Parathyroid adenoma (tissue), 2 donors: Measurements from ENCODE around the gene SLC18B1.

Source experiments
- H2AFZ ChIP-seq: fragments of 300-600 bp; sonication (generic); one replicate; pipeline ENCODE4 v1.7.0; 2017; ENCODE audit warnings: antibody characterized with exemption, mild to moderate bottlenecking
- H3K27ac ChIP-seq: fragments of 300-600 bp; sonication (generic); one replicate; pipeline ENCODE4 v1.7.0; 2017
- H3K27me3 ChIP-seq: fragments of 300-600 bp; sonication (generic); one replicate; pipeline ENCODE4 v1.7.0; 2017; ENCODE audit warnings: low read length; ENCODE audit not compliant: control insufficient read depth, insufficient read depth
- H3K36me3 ChIP-seq: fragments of 300-600 bp; sonication (generic); one replicate; pipeline ENCODE4 v1.7.0; 2017; ENCODE audit warnings: low read length; ENCODE audit not compliant: control insufficient read depth, insufficient read depth
- H3K4me1 ChIP-seq: fragments of 300-600 bp; sonication (generic); one replicate; pipeline ENCODE4 v1.7.0; 2017; ENCODE audit warnings: control low read depth
- H3K4me2 ChIP-seq: fragments of 300-600 bp; sonication (generic); one replicate; pipeline ENCODE4 v1.7.0; 2017; ENCODE audit warnings: low read length
- H3K4me3 ChIP-seq: fragments of 300-600 bp; sonication (generic); one replicate; pipeline ENCODE4 v1.7.0; 2017; ENCODE audit warnings: low read depth, low read length
- H3K79me2 ChIP-seq: fragments of 300-600 bp; sonication (generic); one replicate; pipeline ENCODE4 v1.7.0; 2017; ENCODE audit warnings: control low read depth
- H3K9ac ChIP-seq: fragments of 300-600 bp; sonication (generic); one replicate; pipeline ENCODE4 v1.7.0; 2017; ENCODE audit warnings: mild to moderate bottlenecking
- H3K9me3 ChIP-seq: fragments of 300-600 bp; sonication (generic); one replicate; pipeline ENCODE4 v1.7.0; 2017; ENCODE audit warnings: low read length; ENCODE audit not compliant: control insufficient read depth
- TF ChIP-seq, protein P1 (sequence below): fragments of 300-600 bp; sonication (generic); IDR thresholded peaks from one replicate; pipeline ENCODE4 v1.7.0; 2017; ENCODE audit warnings: antibody characterized with exemption, mild to moderate bottlenecking
- donor health status: primary hyperparathyroidism.

The SLC18B1 gene

DNA sequence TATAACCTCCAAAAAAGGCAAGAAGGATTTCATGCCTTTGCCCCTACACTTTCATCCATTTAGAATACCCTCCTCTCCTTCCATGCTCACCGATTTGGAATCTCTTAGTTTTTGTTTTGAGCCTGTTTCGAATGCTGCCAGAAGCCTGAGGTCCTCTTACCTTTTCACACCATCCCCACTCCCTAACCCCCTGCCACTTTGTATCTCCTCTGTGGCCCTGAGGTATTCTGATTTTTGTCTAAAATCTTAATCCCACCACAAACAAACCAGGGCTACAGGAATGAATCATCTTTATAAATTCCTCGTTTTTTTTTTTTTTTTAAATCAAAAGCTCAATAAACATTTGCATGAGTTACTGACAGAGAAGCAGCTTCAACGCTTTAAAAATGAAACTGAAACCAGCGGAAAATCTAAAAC, 14.3 kb upstream of the SLC18B1 start:
- Histone ChIP-seq H3K27me3 (no peaks in the 10 kb centered on the region), H3K36me3 (no peaks in the 10 kb centered on the region), H3K27ac (peak overlapping the region; percentile 75), H3K9me3 (no peaks in the 10 kb centered on the region), H3K4me3 (peak overlapping the region; percentile 98), H3K4me1 (peaks cover 5% of the 10 kb centered on the region), H3K4me2 (peak overlapping the region; percentile 95), H3K9ac (no peak overlapping the region), H2AFZ (peak overlapping the region; percentile 97), H3K79me2 (peaks cover 13% of the 10 kb centered on the region)
- TF ChIP-seq, protein P1, sequence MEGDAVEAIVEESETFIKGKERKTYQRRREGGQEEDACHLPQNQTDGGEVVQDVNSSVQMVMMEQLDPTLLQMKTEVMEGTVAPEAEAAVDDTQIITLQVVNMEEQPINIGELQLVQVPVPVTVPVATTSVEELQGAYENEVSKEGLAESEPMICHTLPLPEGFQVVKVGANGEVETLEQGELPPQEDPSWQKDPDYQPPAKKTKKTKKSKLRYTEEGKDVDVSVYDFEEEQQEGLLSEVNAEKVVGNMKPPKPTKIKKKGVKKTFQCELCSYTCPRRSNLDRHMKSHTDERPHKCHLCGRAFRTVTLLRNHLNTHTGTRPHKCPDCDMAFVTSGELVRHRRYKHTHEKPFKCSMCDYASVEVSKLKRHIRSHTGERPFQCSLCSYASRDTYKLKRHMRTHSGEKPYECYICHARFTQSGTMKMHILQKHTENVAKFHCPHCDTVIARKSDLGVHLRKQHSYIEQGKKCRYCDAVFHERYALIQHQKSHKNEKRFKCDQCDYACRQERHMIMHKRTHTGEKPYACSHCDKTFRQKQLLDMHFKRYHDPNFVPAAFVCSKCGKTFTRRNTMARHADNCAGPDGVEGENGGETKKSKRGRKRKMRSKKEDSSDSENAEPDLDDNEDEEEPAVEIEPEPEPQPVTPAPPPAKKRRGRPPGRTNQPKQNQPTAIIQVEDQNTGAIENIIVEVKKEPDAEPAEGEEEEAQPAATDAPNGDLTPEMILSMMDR: no peak

GRCh38 chr6:132812255-132812732, 13.9 kb upstream of the SLC18B1 start:
- H3K27ac ChIP-seq: peak overlapping the region; percentile 75
- no peaks in the 10 kb centered on the region for H3K36me3 ChIP-seq
- H3K9ac ChIP-seq: no peak overlapping the region

GRCh38 chr6:132811276-132811675, 12.8 kb upstream of the SLC18B1 start:
- Histone ChIP-seq H3K27ac (no peak overlapping the region), H3K9me3 (no peaks in the 10 kb centered on the region), H3K36me3 (no peaks in the 10 kb centered on the region), H3K4me2 (no peak overlapping the region), H3K4me3 (no peak overlapping the region), H2AFZ (peak overlapping the region; percentile 26), H3K9ac (no peak overlapping the region), H3K27me3 (no peaks in the 10 kb centered on the region), H3K79me2 (peaks cover 13% of the 10 kb centered on the region), H3K4me1 (peaks cover 5% of the 10 kb centered on the region)
- TF ChIP-seq, protein P1: no peak

More at GRCh38 chr6:132812255-132812732, 13.9 kb upstream of the SLC18B1 start:
- Histone ChIP-seq H3K79me2 (peaks cover 13% of the 10 kb centered on the region), H3K27me3 (no peaks in the 10 kb centered on the region), H3K4me2 (peak overlapping the region; percentile 95), H3K4me3 (peak overlapping the region; percentile 98), H3K4me1 (peaks cover 5% of the 10 kb centered on the region), H3K9me3 (no peaks in the 10 kb centered on the region), H2AFZ (peak overlapping the region; percentile 97)
- TF ChIP-seq, protein P1: no peak

- Histone ChIP-seq H2AFZ (no peak overlapping the region), H3K27ac (no peak overlapping the region), H3K4me3 (no peak overlapping the region), H3K79me2 (no peaks in the 10 kb centered on the region), H3K4me1 (no peaks in the 10 kb centered on the region), H3K9ac (no peak overlapping the region), H3K4me2 (no peak overlapping the region), H3K27me3 (no peaks in the 10 kb centered on the region), H3K9me3 (no peaks in the 10 kb centered on the region), H3K36me3 (no peaks in the 10 kb centered on the region)
- TF ChIP-seq, protein P1: no peak
Measured at GRCh38 chr6:132805548-132805947, 7.1 kb upstream of the SLC18B1 start.

DNA sequence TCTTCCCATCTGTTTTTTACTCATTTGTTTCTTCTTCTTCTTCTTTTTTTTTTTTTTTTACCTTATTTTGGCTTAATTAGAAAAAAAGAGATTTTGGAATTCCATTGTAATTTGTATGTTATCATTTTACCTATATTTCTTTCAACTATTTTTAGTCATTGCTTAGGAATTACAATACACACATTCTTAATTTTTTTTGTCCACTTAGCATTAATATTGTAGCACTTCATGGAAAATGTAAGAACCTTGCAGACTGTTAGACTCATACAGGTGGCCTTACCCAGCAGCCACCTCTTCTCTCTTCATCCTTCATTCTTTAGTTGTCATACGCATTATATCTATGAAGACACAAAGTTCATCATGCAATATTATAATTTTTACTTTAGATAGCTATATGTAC, 5.8 kb upstream of the SLC18B1 start:
- H2AFZ ChIP-seq: no peak overlapping the region
- no peaks in the 10 kb centered on the region for H3K4me1 ChIP-seq
- H3K9me3 ChIP-seq: no peaks in the 10 kb centered on the region
- no peak overlapping the region for H3K9ac ChIP-seq
- no peak overlapping the region for H3K27ac ChIP-seq
- no peaks in the 10 kb centered on the region for H3K36me3 ChIP-seq
- H3K27me3 ChIP-seq: no peaks in the 10 kb centered on the region
- H3K4me2 ChIP-seq: no peak overlapping the region
- H3K79me2 ChIP-seq: no peaks in the 10 kb centered on the region
- TF ChIP-seq, protein P1: no peak
- no peak overlapping the region for H3K4me3 ChIP-seq
